ENCODE data around the gene CDK14.
"Not testable (repeated sequence)": the region's sequence is repeated elsewhere in the genome, so short reads cannot be mapped to it uniquely, and the experiment has no call there.

CDK14 gene

DNA sequence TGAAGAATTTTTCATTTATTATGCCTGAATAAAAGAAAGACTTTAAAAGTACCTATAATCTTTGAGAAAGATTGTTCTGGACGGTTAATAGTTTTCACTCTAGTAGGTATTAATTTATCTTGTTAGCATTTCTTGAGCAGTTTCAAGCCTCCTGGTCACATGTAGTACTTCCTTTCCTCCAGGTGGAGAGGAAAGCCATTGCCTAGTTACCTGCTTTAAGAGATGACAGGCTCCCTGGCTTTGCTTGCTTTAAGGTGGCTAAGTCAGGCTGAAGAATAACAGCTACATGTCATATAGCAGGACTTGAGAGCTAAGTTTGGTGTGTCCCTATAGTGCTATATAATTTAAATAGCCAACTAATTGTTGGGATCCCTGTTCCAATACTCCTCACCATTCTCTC lies 160.2 kb downstream of the CDK14 start:
- no peak for DNase-seq (ENCODE audit: low read depth in 2 of 2)

DNA sequence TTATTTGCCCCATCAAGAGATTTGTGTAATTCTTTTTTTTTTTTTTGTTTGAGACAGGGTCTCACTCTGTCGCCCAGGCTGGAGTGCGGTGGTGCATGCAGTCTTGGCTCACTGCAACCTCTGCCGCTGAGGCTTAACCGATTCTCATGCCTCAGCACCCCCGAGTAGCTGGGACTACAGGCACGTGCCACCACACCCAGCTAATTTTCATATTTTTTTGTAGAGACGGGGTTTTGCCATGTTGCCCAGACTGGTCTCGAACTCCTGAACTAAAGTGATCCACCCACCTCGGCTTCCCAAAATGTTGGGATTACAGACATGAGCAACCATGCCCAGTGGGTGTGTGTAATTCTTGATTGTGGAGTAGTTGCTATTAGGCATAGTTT lies 161.4 kb downstream of the CDK14 start:
- DNase-seq (ENCODE audit: low read depth in 2 of 2): not testable (repeated sequence)

DNA sequence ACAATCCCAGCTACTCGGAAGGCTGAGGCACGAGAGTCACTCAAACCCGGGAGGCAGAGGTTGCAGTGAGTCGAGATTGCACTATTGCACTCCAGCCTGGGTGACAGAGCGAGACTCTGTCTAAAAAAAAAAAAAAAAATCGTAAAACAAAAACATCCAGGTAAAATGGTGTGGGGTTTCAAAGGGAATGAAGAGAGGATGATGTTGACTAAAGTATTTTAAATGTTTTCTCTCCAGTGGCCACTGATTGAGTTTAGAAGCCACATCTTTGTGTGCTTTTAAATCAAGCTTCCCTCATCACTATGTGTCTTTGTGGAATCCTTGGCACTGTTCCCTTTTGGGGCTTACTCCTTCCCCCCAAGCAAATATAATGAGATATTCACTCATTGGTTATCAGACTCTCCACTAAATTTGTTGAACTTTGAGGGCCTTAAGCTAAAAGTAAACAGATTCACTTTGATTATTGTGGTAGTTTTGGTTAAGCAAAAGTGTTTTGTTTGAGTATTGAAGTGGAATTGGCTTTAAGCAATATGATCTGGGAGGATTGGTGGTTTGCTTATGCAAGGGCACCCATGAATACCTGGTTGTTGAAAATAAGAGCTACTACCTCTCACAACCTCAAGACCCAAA lies 162.9 kb downstream of the CDK14 start:
- DNase-seq (ENCODE audit: low read depth in 2 of 2): no peak

DNA sequence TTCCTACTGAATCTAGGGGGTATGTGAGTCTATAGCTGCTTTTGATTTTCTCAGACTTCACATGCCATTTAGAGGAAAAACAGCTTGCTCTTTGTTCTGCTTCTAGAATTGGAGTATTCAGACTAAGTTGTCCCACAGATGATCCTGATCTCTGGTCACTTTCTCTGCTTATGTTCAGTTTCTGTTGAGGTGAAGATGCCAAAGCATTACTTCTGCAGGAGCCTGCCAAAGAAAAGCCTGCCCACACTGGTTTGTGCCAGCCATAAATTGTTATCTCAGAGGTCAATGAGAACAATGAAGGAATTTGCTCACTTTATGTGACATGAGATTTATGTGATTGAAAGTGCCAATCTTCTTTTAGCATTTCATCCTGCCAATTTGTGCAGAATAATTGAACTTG lies 163.6 kb downstream of the CDK14 start:
- no peak for DNase-seq (ENCODE audit: low read depth in 2 of 2)

DNA sequence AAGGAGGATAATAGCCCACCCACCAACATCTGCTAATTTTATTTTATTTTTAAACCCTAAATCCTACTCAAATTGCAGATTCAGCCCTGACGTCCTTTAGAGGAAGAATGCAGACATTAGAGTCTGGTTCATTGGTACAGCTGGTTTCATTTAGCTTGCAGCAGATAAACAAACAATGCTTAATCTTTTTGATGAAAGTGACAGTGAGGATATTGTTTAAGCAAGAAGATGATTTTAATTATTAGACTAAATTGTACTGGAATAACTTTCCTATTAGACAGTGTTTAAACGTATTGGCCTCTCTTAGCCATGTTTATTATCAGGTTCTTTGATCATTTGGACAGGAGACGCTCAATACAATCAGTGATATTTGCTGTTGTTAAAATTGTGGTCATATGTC lies 164.8 kb downstream of the CDK14 start:
- DNase-seq (ENCODE audit: low read depth in 2 of 2): no peak

DNA sequence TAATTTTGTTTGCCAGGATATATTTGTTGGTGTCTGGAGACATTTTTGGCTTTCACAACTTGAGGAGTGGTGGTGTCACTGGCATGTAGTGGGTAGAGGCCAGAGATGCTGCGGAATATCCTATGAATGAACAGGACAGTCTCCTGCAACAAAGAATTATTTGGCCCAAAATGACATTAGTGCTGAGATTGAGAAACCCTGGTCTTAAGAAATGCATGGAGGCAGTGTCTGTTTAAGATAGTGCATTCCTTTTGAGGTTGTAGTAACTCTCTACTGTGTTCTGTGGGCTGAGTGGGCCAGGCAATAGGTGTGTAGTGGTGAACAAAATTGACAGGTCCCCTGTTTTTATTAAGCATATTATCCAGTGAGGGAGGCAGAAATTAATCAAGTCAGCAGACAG lies 165.5 kb downstream of the CDK14 start:
- DNase-seq (ENCODE audit: low read depth in 2 of 2): no peak

DNA sequence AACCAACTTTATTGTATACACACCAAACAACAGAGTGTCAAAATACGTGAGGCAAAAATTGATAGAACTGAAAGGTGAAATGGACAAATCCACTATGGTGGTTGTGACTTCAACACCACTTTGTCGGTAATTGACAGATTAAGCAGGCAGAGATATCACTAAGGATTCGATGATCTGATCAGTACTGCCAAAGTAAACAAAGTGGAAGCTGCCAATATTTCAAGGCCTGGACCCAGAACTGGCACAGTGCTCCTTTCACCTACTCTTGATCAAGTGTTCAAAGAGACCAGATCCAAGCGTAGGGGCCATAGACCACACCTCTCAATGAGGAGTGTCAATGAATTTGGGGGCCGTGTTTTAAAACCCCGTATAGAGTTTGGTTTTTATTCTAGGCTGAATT lies 167.0 kb downstream of the CDK14 start:
- DNase-seq (ENCODE audit: low read depth in 2 of 2): no peak

DNA sequence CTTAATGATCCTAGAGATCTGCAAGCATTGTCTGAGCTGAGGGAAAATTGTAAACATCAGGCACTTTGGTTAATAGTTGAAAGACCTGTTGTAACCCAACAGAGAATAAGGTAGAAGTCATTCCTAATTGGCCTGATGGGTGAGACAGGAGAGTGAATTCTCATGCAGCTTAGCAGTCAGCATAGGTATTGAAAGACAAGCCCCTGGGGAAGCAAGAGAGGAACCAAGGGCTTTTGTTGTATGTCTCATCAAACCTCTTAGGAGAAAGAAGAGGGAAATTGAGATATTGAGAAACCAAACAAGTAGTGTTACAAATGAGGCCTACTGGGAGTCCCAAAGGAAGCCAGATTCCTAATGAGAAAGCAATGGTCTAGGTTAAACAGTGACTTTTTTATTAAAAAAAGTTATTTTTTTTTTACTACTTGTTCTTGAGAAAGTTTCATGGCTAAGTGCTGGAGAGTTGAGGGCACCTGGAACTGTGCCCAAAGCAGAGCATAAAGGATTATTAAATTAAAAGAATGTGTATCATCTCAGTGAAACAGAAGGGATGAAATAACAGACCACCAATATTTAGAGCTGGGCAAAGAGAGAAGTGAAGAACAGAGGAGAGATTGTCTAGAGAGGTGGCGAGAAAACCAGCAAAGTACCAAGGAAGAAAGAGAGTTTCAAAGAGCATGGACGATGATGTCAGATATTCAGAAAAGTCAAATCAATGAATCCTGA lies 168.9 kb downstream of the CDK14 start:
- DNase-seq (ENCODE audit: low read depth in 2 of 2): no peak

DNA sequence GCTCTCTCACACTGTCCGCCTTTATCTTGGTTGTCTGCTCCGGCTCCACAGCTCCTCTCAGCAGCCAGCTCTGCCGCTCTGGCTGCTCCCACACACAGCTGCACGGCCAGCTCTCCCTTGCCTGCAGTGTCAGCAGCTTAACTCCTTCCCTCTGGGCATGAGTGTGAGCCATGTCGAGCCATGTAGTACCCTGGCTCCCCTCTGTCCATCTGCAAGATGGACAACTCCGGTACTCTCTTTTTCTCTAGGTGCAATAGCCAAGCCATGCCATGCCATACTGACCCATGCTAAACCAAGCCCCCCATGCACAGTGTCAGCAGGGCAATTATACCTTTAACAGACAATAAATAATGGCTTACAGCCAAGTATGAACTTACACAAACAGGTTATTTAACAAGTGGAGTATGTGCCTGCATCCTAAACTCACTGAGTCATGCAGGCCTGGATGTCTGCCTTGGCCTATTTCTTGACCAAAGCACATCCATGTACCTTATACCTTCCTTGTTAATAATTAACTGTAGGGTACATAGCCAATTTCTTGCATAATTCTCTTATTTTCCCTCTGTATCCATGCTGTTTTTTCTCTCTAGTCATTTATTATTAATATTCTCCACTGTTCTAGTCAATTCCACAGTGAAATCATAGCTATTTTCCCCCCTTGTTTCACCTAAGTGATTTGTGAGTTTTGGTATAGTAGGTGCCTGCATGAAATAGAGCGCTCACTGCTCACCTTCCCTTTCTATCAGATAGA lies 170.9 kb downstream of the CDK14 start:
- DNase-seq (ENCODE audit: low read depth in 2 of 2): no peak

DNA sequence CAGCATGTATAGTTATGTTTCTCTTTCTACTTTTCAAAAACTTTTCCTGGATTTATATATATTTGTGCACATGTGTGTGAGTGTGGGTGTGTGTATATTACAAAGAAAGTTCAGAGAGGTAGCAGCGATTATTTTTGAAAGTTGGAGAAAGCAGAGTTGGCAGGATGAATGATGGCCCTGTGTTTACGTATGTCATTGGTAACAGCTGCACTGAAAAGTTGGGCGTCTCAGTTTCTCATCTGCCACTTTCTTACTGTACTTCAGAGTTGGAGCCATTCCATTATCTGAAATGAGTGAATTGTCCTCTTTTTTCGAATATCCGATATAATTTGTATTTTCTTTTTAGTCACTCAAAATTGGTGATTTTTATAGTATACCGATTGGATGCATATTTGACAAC lies 172.2 kb downstream of the CDK14 start:
- DNase-seq (ENCODE audit: low read depth in 2 of 2): no peak

DNA sequence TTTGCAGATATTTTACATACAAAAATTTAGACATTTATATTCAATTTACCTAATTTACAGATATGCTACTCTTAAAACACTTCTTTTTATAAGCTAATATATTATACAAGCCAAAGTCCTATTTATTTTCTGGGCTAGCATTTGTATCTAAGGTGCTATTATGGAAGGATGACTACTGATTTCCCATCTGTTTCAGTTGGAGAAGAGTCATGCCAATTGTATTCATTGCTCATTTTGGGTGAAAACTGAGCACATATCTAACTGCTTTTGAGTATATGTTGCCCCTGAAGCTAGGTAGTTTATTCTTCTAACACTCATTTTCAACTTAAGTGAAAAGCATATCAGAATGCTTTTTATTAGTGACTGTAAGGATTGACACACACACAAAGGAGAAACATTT lies 172.9 kb downstream of the CDK14 start:
- DNase-seq (ENCODE audit: low read depth in 2 of 2): no peak

DNA sequence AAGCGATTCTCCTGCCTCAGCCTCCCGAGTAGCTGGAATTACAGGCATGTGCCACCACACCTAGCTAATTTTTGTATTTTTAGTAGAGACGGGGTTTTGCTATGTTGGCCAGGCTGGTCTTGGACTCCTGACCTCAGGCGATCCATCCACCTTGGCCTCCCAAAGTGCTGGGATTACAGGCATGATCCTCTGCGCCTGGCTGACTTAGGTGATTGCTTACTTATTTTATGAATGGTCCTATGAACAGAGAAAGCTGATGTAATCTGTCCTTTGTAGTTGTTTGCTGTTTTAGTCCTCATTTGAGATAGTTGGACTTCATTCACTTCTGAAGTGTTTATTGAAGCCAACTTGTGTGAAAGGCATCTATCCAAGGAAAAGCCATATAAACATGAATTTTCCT lies 173.4 kb downstream of the CDK14 start:
- not testable (repeated sequence) for DNase-seq (ENCODE audit: low read depth in 2 of 2)

DNA sequence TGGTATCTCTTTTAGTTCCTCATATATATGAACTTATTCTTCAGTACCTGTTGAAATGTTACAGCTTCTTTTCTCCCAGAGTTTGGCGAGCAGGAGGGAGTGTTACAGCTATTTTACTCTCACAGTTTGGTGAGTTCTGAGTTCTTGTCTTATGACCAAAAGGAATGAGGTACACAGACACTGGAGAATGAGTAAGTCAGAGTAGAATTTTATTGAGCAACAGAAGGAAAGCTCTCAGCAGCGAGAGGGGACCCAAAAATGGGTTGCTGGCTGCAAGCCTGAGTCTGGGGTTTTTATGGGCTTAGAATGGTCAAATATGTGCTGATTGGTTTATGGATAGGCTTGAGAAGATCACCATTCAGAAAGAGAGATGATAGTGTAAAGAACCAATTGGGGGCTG lies 175.2 kb downstream of the CDK14 start:
- no peak for DNase-seq (ENCODE audit: low read depth in 2 of 2)

DNA sequence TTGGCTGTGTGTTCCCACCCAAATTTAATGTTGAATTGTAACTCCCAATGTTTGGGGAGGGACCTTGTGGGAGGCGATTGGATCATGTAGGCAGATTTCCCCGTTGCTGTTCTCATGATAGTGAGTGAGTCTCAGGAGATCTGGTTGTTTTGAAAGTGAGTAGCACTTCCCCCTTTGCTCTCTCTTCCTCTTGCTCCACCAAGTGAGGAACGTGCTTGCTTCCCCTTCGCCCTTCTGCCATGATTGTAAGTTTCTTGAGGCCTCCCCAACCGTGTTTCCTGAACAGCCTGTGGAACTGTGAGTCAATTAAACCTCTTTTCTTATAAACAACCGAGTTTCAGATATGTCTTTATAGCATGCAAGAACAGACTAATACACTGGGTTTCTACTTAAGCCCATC lies 176.3 kb downstream of the CDK14 start:
- no peak for DNase-seq (ENCODE audit: low read depth in 2 of 2)

DNA sequence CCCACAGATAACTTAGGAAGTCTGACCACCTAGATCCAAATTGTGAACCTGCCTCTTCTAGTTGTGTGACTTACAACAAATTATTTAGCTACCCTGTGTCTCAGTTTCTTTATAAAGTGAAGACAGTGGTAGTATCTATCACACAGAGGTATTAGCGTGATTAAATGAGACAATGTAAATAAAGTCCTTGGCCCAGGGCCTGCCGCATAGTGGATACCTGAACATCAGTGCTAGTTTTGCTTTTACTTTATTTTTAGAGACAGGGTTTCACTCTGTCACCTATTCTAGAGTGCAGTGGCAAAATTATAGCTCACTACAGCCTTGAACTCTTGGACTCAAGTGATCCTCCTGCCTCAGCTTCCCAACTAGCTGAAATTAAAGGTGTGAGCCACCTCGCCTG lies 177.1 kb downstream of the CDK14 start:
- no peak for DNase-seq (ENCODE audit: low read depth in 2 of 2)

DNA sequence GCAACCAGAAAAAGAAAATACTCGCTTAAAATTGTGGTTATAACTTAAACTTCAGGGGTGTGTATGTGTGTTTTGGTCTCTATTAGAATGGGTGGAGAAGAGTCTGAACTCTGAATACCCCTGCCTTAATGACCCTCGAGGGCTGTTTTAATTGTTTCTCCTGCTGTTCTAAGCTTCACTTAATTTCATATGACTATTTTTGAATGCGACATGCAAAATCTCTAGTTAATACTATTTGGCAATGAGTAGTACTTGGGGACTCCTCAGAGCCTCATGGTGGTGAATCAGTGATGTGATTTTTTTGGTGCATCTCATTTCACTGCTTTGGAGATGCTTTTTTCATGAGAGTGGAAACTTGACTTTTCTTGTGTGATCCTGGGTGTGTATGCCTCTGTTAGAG lies 178.6 kb downstream of the CDK14 start:
- DNase-seq (ENCODE audit: low read depth in 2 of 2): no peak

DNA sequence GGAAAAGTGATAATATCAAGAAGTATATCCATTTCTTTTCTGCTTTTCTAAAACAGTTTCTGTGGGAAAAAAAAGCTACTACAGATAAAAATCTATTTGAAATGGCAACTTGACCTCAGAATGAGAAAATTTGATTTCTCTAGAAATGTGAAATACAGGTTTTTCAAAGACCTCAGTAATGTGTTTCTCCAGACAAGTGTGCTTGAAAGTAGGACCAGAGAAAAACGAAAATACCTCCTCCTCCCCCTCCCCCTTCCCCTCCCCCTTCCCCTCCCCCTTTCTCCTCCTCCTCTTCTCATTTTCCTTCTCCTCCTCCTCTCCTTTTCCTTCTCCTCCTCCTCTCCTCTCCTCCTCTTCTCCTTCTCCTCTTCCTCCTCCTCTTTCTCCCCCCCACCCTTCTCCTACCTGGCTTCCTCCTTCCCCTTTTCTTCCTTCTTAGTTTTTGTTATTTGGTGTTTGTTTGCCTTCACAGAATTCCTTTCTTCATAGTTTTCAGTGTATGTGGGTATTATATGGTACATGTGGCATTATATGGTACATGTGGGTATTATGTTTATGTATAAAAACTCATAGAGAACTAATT lies 179.4 kb downstream of the CDK14 start:
- DNase-seq (ENCODE audit: low read depth in 2 of 2): no peak

DNA sequence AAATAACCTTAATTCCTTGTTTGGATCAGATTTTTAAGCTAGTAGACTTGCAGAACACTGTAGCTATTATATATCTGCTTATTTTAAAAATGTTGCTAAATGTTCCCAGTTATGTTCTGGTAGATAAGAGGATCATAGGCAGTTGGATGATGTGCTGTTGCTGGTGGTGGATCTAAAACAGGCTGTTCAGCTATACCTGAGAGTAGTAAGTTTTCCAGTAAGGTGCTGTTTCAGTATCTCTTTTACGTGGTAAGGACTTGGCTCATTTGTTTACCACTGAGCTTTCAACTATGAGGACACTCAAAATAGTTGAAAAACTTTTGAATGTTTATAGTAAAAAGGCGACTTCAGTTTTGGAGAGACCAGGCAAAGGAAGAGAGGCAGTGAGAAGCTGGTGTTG lies 180.9 kb downstream of the CDK14 start:
- no peak for DNase-seq (ENCODE audit: low read depth in 2 of 2)

DNA sequence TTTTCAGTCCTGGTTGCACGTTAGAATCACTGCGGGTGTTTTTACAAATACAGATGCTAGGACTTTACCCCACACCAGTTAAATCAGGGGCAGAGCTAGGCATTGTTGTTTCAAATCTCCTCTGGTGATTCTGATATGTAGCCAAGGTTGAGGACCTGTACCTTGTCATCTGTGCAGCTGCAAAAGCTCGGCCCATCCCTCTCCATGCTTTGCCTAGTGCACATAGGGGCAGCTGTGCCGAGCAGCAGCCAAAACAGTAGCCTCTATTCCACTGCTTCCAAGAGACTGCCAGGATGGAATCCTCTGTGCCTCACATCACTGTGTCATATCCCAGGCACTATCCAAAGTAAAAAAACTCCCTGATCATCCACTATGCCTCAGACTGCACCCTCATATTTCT lies 181.3 kb downstream of the CDK14 start:
- DNase-seq (ENCODE audit: low read depth in 2 of 2): no peak

DNA sequence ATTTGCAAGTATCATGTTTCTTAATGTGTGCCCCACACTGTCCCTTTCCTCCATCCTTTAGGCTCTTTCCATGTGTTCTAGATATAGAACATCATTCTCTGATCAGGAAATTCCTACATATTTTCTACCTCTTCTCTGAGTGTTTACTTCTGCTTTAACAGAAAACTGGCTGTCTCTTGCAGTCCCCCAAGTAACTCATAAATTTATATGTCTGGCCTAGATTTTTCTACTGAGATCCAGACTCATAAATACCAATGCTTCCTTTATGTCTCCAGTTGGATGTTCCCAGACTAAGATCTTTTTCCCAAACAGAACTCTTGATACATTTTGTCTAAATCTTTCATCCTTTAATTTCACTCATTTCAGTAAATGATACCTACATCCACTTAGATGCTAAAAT lies 181.8 kb downstream of the CDK14 start:
- no peak for DNase-seq (ENCODE audit: low read depth in 2 of 2)

DNA sequence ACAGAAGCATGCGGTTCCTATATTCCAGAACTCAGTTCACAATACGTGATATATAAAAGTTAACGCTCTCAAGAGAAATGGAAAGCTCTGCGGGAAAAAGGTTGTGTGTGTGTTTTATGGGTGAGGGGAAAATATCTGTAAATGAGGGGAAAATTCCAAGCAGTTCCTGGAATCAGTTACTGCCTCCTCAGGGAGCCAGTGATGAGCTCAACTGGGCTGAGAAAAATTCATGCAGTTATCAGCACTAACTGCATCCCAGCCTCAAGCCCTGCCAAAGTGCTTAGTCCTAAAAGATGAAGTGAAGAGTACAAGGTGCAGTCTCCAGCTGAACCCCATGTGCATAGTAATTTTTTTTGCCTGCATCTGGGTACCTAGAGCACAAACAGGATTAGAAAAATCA lies 191.9 kb downstream of the CDK14 start:
- DNase-seq (ENCODE audit: low read depth in 2 of 2): no peak

DNA sequence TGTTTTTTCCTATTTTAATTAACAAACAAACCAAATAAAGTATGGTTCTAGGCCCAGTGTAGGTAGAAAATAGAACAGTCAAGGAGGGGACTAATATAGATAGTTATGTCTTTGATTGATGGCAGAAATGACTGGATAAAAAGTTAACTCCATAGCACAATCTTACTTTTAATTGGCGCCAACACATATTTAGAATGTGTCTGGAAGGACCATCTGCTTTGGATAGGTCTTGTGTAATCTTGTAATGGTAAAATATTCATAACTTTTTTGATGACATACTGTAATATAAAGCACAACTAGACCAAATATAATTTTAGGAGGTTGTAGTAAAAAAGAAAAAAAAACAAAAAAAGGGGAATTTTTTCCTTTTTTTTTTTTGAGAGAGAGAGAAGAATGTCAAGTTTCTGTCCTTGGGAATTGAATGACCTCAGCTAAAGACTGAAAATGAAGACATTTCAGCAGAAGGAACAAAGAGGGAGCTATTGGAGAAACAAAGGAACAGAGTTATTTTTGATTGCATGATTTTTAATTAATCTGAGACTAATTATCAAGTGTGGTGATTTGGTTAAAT lies 193.7 kb downstream of the CDK14 start:
- no peak for DNase-seq (ENCODE audit: low read depth in 2 of 2)

DNA sequence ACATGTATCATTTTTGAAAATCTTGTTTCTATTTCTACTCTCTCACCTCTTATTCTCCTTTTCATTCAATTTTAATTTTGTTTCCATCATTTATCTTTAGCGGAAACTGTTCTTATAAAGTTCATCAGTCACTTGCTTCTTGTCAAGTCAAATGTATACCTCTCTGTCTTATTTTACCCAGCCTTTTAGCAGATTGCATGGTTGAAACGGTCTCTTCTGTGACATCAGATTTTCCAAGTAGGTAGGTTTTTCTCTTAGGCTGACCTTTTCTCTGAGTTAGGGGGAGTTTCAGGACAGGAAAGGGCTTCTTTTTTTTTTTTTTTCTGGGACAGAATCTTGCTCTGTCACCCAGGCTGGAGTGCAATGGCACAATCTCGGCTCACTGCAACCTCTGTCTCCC lies 195.5 kb downstream of the CDK14 start:
- no peak for DNase-seq (ENCODE audit: low read depth in 2 of 2)

All from stimulated activated CD8-positive, alpha-beta memory T cell treated with anti-CD3 and anti-CD28 coated beads, Interleukin-2, amount 100 ng/mL, for 48 hours (primary cell).